Nephron progenitor cell (in vitro differentiated cells): ENCODE data around the gene SELENBP1.

ENCODE experiments used
- DNase-seq: peaks from one replicate; pipeline ENCODE4 v3.0.0; 2021
- H3K27ac Mint-ChIP-seq: 2 replicates; pipeline ENCODE4 v1.8.0; 2021; ENCODE audit warnings: mild to moderate bottlenecking, moderate library complexity, mixed read lengths
- H3K27me3 Mint-ChIP-seq: 2 replicates; pipeline ENCODE4 v1.8.0; 2021; ENCODE audit warnings: mild to moderate bottlenecking, low read depth, mixed read lengths; ENCODE audit not compliant: poor library complexity
- H3K36me3 Mint-ChIP-seq: 2 replicates; pipeline ENCODE4 v1.8.0; 2021; ENCODE audit warnings: low read depth, mixed read lengths
- H3K4me1 Mint-ChIP-seq: 2 replicates; pipeline ENCODE4 v1.8.0; 2021; ENCODE audit warnings: mixed read lengths
- H3K4me3 Mint-ChIP-seq: 2 replicates; pipeline ENCODE4 v1.8.0; 2021; ENCODE audit warnings: mild to moderate bottlenecking, moderate library complexity, mixed read lengths
- H3K9me3 Mint-ChIP-seq: 2 replicates; pipeline ENCODE4 v1.8.0; 2021; ENCODE audit warnings: mild to moderate bottlenecking, moderate library complexity, mixed read lengths
- TF ChIP-seq, protein P1 (sequence below): fragments of 200-600 bp; sonication (generic); IDR thresholded peaks from 2 replicates; pipeline ENCODE4 v1.5.0; 2021; ENCODE audit warnings: antibody characterized with exemption

The SELENBP1 gene

DNA sequence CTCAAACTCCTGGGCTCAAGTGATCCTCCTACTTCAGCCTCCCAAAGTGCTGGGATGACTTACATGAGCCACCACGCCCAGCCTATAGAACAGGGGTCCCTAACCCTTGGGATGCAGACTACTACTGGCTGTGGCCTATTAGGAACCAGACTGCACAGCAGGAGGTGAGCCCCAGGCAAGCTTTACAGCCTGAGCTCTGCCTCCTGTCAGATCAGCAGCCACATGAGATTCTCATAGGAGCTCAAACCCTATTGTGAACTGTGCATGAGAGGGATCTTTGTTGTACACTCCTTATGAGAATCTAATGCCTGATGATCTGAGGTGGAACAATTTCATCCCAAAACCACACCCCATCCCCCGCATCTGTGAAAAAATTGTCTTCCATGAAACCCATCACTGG is 13.5 kb upstream of the SELENBP1 start:
- no peak overlapping the region for H3K27ac Mint-ChIP-seq
- no peaks in the 10 kb centered on the region for H3K36me3 Mint-ChIP-seq
- no peaks in the 10 kb centered on the region for H3K27me3 Mint-ChIP-seq
- DNase-seq, result no peak
- H3K9me3 Mint-ChIP-seq, result peaks cover 8% of the 10 kb centered on the region
- H3K4me1 Mint-ChIP-seq, result no peaks in the 10 kb centered on the region
- TF ChIP-seq, protein P1, sequence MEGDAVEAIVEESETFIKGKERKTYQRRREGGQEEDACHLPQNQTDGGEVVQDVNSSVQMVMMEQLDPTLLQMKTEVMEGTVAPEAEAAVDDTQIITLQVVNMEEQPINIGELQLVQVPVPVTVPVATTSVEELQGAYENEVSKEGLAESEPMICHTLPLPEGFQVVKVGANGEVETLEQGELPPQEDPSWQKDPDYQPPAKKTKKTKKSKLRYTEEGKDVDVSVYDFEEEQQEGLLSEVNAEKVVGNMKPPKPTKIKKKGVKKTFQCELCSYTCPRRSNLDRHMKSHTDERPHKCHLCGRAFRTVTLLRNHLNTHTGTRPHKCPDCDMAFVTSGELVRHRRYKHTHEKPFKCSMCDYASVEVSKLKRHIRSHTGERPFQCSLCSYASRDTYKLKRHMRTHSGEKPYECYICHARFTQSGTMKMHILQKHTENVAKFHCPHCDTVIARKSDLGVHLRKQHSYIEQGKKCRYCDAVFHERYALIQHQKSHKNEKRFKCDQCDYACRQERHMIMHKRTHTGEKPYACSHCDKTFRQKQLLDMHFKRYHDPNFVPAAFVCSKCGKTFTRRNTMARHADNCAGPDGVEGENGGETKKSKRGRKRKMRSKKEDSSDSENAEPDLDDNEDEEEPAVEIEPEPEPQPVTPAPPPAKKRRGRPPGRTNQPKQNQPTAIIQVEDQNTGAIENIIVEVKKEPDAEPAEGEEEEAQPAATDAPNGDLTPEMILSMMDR, result no peak
- no peak overlapping the region for H3K4me3 Mint-ChIP-seq

GRCh38 chr1:151384584-151384983 is 12.1 kb upstream of the SELENBP1 start:
- no peaks in the 10 kb centered on the region for H3K36me3 Mint-ChIP-seq
- DNase-seq, result no peak
- no peaks in the 10 kb centered on the region for H3K27me3 Mint-ChIP-seq
- H3K27ac Mint-ChIP-seq, result no peak overlapping the region
- H3K9me3 Mint-ChIP-seq, result peaks cover 8% of the 10 kb centered on the region
- TF ChIP-seq, protein P1, result no peak
- no peaks in the 10 kb centered on the region for H3K4me1 Mint-ChIP-seq
- H3K4me3 Mint-ChIP-seq, result no peak overlapping the region

DNA sequence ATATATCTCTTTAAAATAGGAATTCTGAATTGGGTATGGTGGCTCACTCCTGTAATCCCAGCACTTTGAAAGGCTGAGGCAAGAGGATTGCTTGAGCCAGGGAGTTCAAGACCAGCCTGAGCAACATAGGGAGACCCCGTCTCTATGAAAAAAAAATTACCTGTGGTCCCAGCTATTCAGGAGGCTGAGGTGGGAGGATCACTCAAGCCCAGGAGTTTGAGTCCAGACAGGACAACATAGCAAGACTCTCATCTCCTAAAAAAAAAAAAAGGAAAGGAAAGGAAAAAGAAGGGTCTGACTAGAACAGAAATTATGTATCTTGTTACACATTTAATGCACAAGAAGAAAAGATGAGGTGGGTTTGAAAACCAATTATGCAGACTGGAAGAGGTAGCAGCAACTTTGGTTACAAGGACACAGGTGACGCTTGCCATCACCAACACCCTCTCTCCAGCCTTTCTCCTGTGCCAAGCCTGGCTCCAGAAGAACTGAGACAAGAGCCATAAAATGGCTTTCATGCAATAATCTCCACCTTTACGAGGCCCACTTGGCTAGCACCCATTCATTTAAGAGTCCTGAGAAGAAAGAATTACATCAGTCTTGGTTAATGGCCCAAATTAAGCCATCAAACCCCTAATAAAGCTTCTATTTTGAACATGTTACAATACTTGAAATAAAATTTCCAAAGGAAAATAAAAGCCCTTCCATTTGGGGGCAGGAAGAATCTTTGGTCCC is 4.8 kb upstream of the SELENBP1 start:
- Mint-ChIP-seq H3K27ac (no peak overlapping the region), H3K4me1 (peaks cover 31% of the 10 kb centered on the region), H3K9me3 (no peaks in the 10 kb centered on the region), H3K4me3 (no peak overlapping the region), H3K27me3 (no peaks in the 10 kb centered on the region), H3K36me3 (no peaks in the 10 kb centered on the region)
- TF ChIP-seq, protein P1, result no peak
- no peak for DNase-seq

DNA sequence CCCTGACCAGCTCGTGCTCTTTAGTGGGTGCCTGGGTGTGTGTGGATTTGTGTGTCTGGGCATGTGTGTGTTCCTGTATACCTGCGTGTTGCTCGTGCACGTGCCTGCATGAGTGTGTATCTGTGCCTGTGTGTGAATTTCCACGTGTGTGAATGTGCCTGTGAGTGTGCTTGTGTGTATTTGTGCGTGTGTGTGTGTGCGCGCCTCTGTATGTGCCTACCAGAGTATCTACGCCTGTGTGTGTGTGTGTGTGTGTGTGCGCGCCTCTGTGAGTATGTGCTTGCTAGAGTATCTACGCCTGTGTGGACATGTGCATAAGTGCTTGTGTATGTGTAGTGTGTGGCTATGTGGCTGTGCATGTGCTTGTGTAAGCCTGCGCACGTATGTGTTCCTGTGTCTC is 691 bp upstream of the SELENBP1 start:
- Mint-ChIP-seq H3K36me3 (peaks cover 7% of the 10 kb centered on the region), H3K27me3 (no peaks in the 10 kb centered on the region), H3K27ac (peak overlapping the region; percentile 80), H3K4me3 (peak overlapping the region; percentile 86), H3K4me1 (peaks cover 61% of the 10 kb centered on the region), H3K9me3 (no peaks in the 10 kb centered on the region)
- no peak for DNase-seq
- TF ChIP-seq, protein P1, result no peak

DNA sequence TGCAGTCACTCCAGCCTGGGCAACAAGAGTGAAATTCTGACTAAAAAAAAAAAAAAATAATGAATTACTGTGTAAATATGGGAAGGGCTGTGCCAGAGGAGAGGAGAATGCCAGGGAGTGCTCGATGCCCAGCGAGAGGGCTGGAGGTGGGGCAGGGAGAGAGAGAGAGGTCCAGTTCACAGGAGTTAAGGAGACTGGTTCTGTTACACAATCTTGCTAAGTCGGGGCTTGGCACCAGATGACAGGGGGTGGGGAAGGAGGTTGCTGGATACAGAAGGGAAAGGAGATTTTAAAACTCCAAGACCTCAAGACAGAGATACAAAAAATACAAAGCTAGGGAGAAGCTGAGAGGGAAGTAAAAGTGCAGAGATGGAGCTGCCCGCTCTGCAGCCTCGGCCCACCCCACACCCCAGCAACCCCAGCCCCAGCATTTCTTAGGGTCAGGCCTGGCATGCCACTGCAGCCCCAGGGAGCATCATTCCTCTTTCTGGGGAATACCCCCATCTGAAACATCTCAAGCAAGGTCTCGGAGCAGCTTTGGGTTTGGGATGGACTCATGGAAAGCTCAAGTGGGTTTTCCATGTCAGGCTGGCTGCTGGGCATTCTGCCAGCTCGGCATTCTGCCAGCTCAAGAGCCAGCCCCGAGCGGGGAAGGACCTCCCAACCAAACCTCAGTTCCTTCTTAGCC is 991 bp downstream of the SELENBP1 start:
- H3K9me3 Mint-ChIP-seq, result no peaks in the 10 kb centered on the region
- H3K27me3 Mint-ChIP-seq, result no peaks in the 10 kb centered on the region
- no peak for DNase-seq
- H3K4me1 Mint-ChIP-seq, result peaks cover 52% of the 10 kb centered on the region
- peak overlapping the region; percentile 86 for H3K4me3 Mint-ChIP-seq
- H3K36me3 Mint-ChIP-seq, result peaks cover 18% of the 10 kb centered on the region
- TF ChIP-seq, protein P1, result no peak
- H3K27ac Mint-ChIP-seq, result peak overlapping the region; percentile 64
